ENCODE measurements around the gene CPSF4L. TPM values are rescaled to one million over a fixed set of nuclear protein-coding genes. Genes with fewer than 3 reads are reported as not detected.
A peak's percentile ranks its signal among the peaks of the same experiment; 100 is the strongest.

CPSF4L gene
- total RNA-seq, 1 experiment from 2014 or later, result not detected

DNA sequence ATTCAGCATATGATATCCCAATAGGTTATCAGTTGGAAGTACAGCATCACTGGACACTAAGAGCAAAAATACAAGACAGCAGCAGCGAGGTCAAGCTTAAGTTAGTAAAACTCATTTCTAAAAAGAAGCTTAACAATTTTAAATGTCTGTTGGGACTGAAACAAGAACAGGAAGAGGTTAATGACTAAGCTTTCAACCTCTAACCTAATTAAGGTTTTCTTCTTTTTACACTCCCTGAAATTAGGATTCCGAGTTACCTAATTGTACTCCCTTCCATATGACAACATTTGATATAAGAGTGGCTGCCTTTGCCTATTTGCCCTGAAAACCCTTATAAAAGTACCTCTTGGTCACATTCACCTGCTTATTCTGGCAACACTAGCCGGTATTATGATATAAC, 34.3 kb downstream of the CPSF4L start:
- Histone ChIP-seq H3K36me3 (ENCODE audit: insufficient read depth, low read length, poor library complexity, severe bottlenecking) (no peaks in the 10 kb centered on the region), H3K4me3 (ENCODE audit: low read depth, low read length, poor library complexity, severe bottlenecking) (no peak overlapping the region), H3K4me1 (ENCODE audit: insufficient read depth, low read length, poor library complexity, severe bottlenecking) (peaks cover 24% of the 10 kb centered on the region), H3K27ac (ENCODE audit: low read depth, low read length, poor library complexity, severe bottlenecking) (peak overlapping the region; percentile 15), H3K9me3 (ENCODE audit: low read depth, low read length, poor library complexity, severe bottlenecking) (no peaks in the 10 kb centered on the region), H3K27me3 (replicated peaks; ENCODE audit: insufficient read depth, low read depth, low read length, poor library complexity) (no peaks in the 10 kb centered on the region)
- ChIA-PET POLR2A (ENCODE audit: low non-redundant PET) (no interaction called here), CTCF (no interaction called here)
- no peak for DNase-seq (ENCODE audit: low spot score)
- TF ChIP-seq, protein P1, sequence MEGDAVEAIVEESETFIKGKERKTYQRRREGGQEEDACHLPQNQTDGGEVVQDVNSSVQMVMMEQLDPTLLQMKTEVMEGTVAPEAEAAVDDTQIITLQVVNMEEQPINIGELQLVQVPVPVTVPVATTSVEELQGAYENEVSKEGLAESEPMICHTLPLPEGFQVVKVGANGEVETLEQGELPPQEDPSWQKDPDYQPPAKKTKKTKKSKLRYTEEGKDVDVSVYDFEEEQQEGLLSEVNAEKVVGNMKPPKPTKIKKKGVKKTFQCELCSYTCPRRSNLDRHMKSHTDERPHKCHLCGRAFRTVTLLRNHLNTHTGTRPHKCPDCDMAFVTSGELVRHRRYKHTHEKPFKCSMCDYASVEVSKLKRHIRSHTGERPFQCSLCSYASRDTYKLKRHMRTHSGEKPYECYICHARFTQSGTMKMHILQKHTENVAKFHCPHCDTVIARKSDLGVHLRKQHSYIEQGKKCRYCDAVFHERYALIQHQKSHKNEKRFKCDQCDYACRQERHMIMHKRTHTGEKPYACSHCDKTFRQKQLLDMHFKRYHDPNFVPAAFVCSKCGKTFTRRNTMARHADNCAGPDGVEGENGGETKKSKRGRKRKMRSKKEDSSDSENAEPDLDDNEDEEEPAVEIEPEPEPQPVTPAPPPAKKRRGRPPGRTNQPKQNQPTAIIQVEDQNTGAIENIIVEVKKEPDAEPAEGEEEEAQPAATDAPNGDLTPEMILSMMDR (conservative IDR thresholded peaks at IDR 0.05; ENCODE audit: low read depth, low read length), result no peak
- TF ChIP-seq EZH2 (IDR thresholded peaks at IDR 0.05; ENCODE audit: borderline replicate concordance, low read depth, low read length, poor library complexity, severe bottlenecking), result no peak
- intact Hi-C loops (cut with micrococcal nuclease; ENCODE audit: unreplicated experiment), result no loop called here
- BruUV-seq (replicated peaks), result no TSS peak

DNA sequence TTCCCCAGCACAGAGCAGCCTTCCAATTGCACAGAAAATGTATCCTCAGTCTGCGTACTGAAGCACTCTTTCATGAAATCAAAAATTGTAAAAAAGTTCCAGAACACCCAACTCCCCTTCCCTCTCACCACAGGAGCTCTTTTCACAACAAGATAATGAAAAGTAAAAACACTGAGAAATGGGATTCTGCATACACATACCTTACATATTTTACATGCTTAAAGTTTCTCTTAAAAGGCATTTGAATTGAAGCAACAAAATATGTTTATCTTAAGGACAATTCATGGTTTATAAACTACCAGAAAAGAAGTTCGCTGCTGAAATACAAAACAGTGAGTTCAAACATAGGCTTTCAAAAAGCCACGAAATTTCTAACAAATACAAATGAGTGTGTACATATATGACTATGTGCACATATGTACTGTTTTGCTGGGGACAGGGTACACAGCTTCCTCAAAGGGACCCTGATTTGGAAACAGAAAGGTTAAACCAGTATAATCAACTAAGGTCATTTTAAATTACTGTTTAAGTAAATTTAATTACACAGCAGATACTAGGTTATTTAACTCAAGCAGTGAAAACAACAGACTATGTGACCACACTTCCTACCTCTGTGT, 35.0 kb downstream of the CPSF4L start:
- BruUV-seq (replicated peaks), result no TSS peak
- TF ChIP-seq, protein P1 (conservative IDR thresholded peaks at IDR 0.05; ENCODE audit: low read depth, low read length), result no peak
- TF ChIP-seq EZH2 (IDR thresholded peaks at IDR 0.05; ENCODE audit: borderline replicate concordance, low read depth, low read length, poor library complexity, severe bottlenecking), result no peak
- Histone ChIP-seq H3K27ac (ENCODE audit: low read depth, low read length, poor library complexity, severe bottlenecking) (peak overlapping the region; percentile 15), H3K36me3 (ENCODE audit: insufficient read depth, low read length, poor library complexity, severe bottlenecking) (no peaks in the 10 kb centered on the region), H3K4me1 (ENCODE audit: insufficient read depth, low read length, poor library complexity, severe bottlenecking) (peaks cover 24% of the 10 kb centered on the region), H3K9me3 (ENCODE audit: low read depth, low read length, poor library complexity, severe bottlenecking) (no peaks in the 10 kb centered on the region), H3K4me3 (ENCODE audit: low read depth, low read length, poor library complexity, severe bottlenecking) (no peak overlapping the region), H3K27me3 (replicated peaks; ENCODE audit: insufficient read depth, low read depth, low read length, poor library complexity) (no peaks in the 10 kb centered on the region)
- ChIA-PET POLR2A (ENCODE audit: low non-redundant PET) (no interaction called here), CTCF (no interaction called here)
- no peak for DNase-seq (ENCODE audit: low spot score)
- intact Hi-C loops (cut with micrococcal nuclease; ENCODE audit: unreplicated experiment), result no loop called here

DNA sequence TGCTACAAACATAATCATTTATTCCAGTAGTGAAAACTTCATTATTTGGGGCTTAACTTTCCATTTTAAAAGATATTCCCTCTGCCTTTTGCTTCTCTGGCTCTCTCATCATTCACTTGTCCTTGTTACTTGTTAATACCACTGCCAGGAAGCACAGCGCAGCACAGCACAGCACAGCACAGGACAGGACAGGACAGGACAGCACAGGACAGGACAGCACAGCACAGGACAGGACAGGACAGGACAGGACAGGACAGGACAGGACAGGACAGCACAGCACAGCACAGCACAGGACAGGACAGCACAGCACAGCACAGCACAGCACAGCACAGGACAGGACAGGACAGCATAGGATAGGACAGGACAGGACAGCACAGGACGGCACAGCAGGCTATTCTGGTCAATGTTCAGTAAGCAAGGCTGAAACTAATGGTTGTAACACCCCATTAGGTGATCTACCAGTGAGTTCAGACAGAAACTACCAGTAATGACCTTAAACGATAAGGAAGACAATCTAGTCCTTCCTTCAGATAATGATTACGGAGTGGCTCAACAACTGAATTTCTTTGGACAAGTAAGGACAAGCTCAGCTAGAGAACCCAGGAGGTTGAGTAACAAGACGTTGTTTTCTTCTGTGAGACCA, 36.9 kb downstream of the CPSF4L start:
- no peak for TF ChIP-seq EZH2 (IDR thresholded peaks at IDR 0.05; ENCODE audit: borderline replicate concordance, low read depth, low read length, poor library complexity, severe bottlenecking)
- TF ChIP-seq, protein P1 (conservative IDR thresholded peaks at IDR 0.05; ENCODE audit: low read depth, low read length), result no peak
- BruUV-seq (replicated peaks), result no TSS peak
- intact Hi-C loops (cut with micrococcal nuclease; ENCODE audit: unreplicated experiment), result no loop called here
- ChIA-PET CTCF (no interaction called here), POLR2A (ENCODE audit: low non-redundant PET) (no interaction called here)
- no peak for DNase-seq (ENCODE audit: low spot score)
- Histone ChIP-seq H3K27ac (ENCODE audit: low read depth, low read length, poor library complexity, severe bottlenecking) (no peak overlapping the region), H3K4me3 (ENCODE audit: low read depth, low read length, poor library complexity, severe bottlenecking) (no peak overlapping the region), H3K9me3 (ENCODE audit: low read depth, low read length, poor library complexity, severe bottlenecking) (no peaks in the 10 kb centered on the region), H3K4me1 (ENCODE audit: insufficient read depth, low read length, poor library complexity, severe bottlenecking) (peaks cover 24% of the 10 kb centered on the region), H3K27me3 (replicated peaks; ENCODE audit: insufficient read depth, low read depth, low read length, poor library complexity) (no peaks in the 10 kb centered on the region), H3K36me3 (ENCODE audit: insufficient read depth, low read length, poor library complexity, severe bottlenecking) (no peaks in the 10 kb centered on the region)

Measured in A673 (cell line).